ENCODE measurements around the gene BICD1. TPM values are rescaled to one million over a fixed set of nuclear protein-coding genes. Genes with fewer than 3 reads are reported as not detected.

Gene BICD1
- total RNA-seq, 1 donor from 2014 or later: 33.8 TPM

GRCh38 chr12:32284561-32284960 lies 177.9 kb downstream of the BICD1 start:
- intact Hi-C loops (cut with DNase I): no loop called here
- TF ChIP-seq CTCF (IDR thresholded peaks at IDR 0.05): no peak

GRCh38 chr12:32285021-32285420 lies 178.4 kb downstream of the BICD1 start:
- DNase-seq (ENCODE audit: low spot score in 2 of 2): no peak
- intact Hi-C loops (cut with DNase I): no loop called here
- Histone ChIP-seq H3K9me3 (no peaks in the 10 kb centered on the region), H3K36me3 (no peaks in the 10 kb centered on the region), H3K4me3 (no peak overlapping the region), H3K4me1 (no peaks in the 10 kb centered on the region), H3K27ac (no peak overlapping the region), H3K27me3 (no peaks in the 10 kb centered on the region)
- TF ChIP-seq CTCF (IDR thresholded peaks at IDR 0.05): no peak

More at GRCh38 chr12:32284561-32284960, 177.9 kb downstream of the BICD1 start:
- H3K36me3 ChIP-seq: no peaks in the 10 kb centered on the region
- no peak overlapping the region for H3K4me3 ChIP-seq
- H3K4me1 ChIP-seq: no peaks in the 10 kb centered on the region
- no peak overlapping the region for H3K27ac ChIP-seq
- H3K9me3 ChIP-seq: no peaks in the 10 kb centered on the region
- DNase-seq (ENCODE audit: low spot score in 2 of 2): no peak
- H3K27me3 ChIP-seq: no peaks in the 10 kb centered on the region

- Histone ChIP-seq H3K27ac (no peak overlapping the region), H3K27me3 (no peaks in the 10 kb centered on the region), H3K9me3 (no peaks in the 10 kb centered on the region), H3K36me3 (no peaks in the 10 kb centered on the region), H3K4me1 (no peaks in the 10 kb centered on the region), H3K4me3 (no peak overlapping the region)
- intact Hi-C loops (cut with DNase I): no loop called here
- DNase-seq (ENCODE audit: low spot score in 2 of 2): no peak
- TF ChIP-seq CTCF (IDR thresholded peaks at IDR 0.05): no peak
Observed at GRCh38 chr12:32285489-32285888, 178.8 kb downstream of the BICD1 start.

- Histone ChIP-seq H3K36me3 (no peaks in the 10 kb centered on the region), H3K27ac (no peak overlapping the region), H3K4me3 (no peak overlapping the region), H3K27me3 (no peaks in the 10 kb centered on the region), H3K9me3 (no peaks in the 10 kb centered on the region), H3K4me1 (no peaks in the 10 kb centered on the region)
- DNase-seq (ENCODE audit: low spot score in 2 of 2): no peak
- intact Hi-C loops (cut with DNase I): no loop called here
- no peak for TF ChIP-seq CTCF (IDR thresholded peaks at IDR 0.05)
Observed at GRCh38 chr12:32290411-32290810, 183.8 kb downstream of the BICD1 start.

- H3K27ac ChIP-seq: no peak overlapping the region
- intact Hi-C loops (cut with DNase I): no loop called here
- no peaks in the 10 kb centered on the region for H3K9me3 ChIP-seq
- no peaks in the 10 kb centered on the region for H3K4me1 ChIP-seq
- H3K27me3 ChIP-seq: no peaks in the 10 kb centered on the region
- H3K36me3 ChIP-seq: no peaks in the 10 kb centered on the region
- DNase-seq (ENCODE audit: low spot score in 2 of 2): no peak
- no peak overlapping the region for H3K4me3 ChIP-seq
- no peak for TF ChIP-seq CTCF (IDR thresholded peaks at IDR 0.05)
Observed at GRCh38 chr12:32292151-32292550, 185.5 kb downstream of the BICD1 start.

- DNase-seq (ENCODE audit: low spot score in 2 of 2): no peak
- Histone ChIP-seq H3K27ac (no peak overlapping the region), H3K4me1 (no peaks in the 10 kb centered on the region), H3K36me3 (no peaks in the 10 kb centered on the region), H3K4me3 (no peak overlapping the region), H3K9me3 (no peaks in the 10 kb centered on the region), H3K27me3 (no peaks in the 10 kb centered on the region)
- intact Hi-C loops (cut with DNase I): no loop called here
- TF ChIP-seq CTCF (IDR thresholded peaks at IDR 0.05): no peak
Observed at GRCh38 chr12:32293808-32294419, 187.3 kb downstream of the BICD1 start.

Data from ascending aorta (tissue), 2 donors.